ENCODE measurements around the gene ULBP2.

DNA sequence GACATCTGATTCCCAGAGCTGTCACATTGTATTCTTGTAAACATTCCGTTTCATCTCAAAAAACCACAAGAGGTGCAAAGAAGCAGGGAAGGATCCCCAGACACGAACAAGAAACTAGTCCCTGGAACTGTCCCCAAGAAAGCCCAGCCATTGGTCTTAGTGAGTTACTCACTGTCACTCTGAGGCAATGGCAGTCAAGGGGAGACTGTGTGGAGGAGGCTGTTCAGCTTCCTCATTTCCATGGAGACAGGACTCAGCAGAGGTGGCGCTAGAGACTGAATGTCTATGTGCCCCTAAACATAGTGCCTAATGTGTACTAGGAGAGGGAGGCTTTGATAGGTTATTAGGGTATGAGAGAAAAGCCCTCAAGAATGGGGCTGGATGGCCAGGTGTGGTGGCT is 33.0 kb downstream of the ULBP2 start:
- no peak for TF ChIP-seq SUZ12 (IDR thresholded peaks at IDR 0.05; ENCODE audit: extremely low read depth, insufficient read depth, insufficient read length)
- no peak for TF ChIP-seq YY1 (IDR thresholded peaks at IDR 0.05; ENCODE audit: insufficient read depth, insufficient read length)

Measured in NT2/D1 (cell line).